Liver (tissue), 3 donors: ENCODE data around the gene MRPL30.
A peak's percentile ranks its signal among the peaks of the same experiment; 100 is the strongest.

Experiments used
- ATF3 ChIP-seq: IDR thresholded peaks from 2 replicates; pipeline ENCODE4 v1.6.1; 2016; ENCODE audit warnings: antibody characterized with exemption
- CTCF ChIP-seq: fragments of 150-350 bp; IDR thresholded peaks from 2 replicates; pipeline ENCODE4 v1.5.1; 2017; ENCODE audit warnings: improper control_type of control experiment, low read depth, low read length; ENCODE audit not compliant: missing input control
- FOXA1 ChIP-seq: IDR thresholded peaks from 2 replicates; pipeline ENCODE4 v1.6.1; 2016; ENCODE audit warnings: antibody characterized with exemption
- GABPA ChIP-seq, 2 donors: IDR thresholded peaks in 1 of 2; conservative IDR thresholded peaks in 1 of 2; 2 replicates each; pipeline ENCODE4 v1.6.1; 2016; ENCODE audit warnings: antibody characterized with exemption in 2 of 2, mild to moderate bottlenecking in 1 of 2, moderate library complexity in 1 of 2
- JUND ChIP-seq, 2 donors: IDR thresholded peaks; 2 replicates each; pipeline ENCODE4 v1.6.1; 2016; ENCODE audit warnings: antibody characterized with exemption in 2 of 2
- MAX ChIP-seq: IDR thresholded peaks from 2 replicates; pipeline ENCODE4 v1.6.1; 2016; ENCODE audit warnings: antibody characterized with exemption
- NR2F2 ChIP-seq: IDR thresholded peaks from 2 replicates; pipeline ENCODE4 v1.6.1; 2016; ENCODE audit warnings: antibody characterized with exemption
- RAD21 ChIP-seq, 2 donors: IDR thresholded peaks; 2 replicates each; pipeline ENCODE4 v1.6.1; 2016; ENCODE audit warnings: antibody characterized with exemption in 2 of 2, mild to moderate bottlenecking in 2 of 2
- RXRA ChIP-seq, 2 donors: IDR thresholded peaks; 2 replicates each; pipeline ENCODE4 v1.6.1; 2017 to 2018; ENCODE audit warnings: antibody characterized with exemption in 2 of 2, mild to moderate bottlenecking in 1 of 2
- TAF1 ChIP-seq: conservative IDR thresholded peaks from 2 replicates; pipeline ENCODE4 v1.6.1; 2016; ENCODE audit warnings: antibody characterized with exemption, mild to moderate bottlenecking
- YY1 ChIP-seq: IDR thresholded peaks from 2 replicates; pipeline ENCODE4 v1.6.1; 2016; ENCODE audit warnings: antibody characterized with exemption, mild to moderate bottlenecking
- donor health status: healthy.
- donor health status: healthy.

- peak; percentile 3 for TF ChIP-seq CTCF
- no peak for TF ChIP-seq TAF1
- peak; percentile 8 for TF ChIP-seq FOXA1
- TF ChIP-seq NR2F2 = peak; percentile 53
- peak; percentile 42 for TF ChIP-seq YY1
- peak in 1 of 2 donors; percentile 6 for TF ChIP-seq RAD21 (IDR thresholded peaks at IDR 0.05)
- TF ChIP-seq GABPA (IDR thresholded peaks at IDR 0.05 in 1 of 2, conservative IDR thresholded peaks at IDR 0.05 in 1 of 2) = peak; percentile 84 to 96
- peak; percentile 28 for TF ChIP-seq ATF3
- peak; percentile 56 to 67 for TF ChIP-seq JUND (IDR thresholded peaks at IDR 0.05)
- TF ChIP-seq MAX = peak; percentile 86
- TF ChIP-seq RXRA (IDR thresholded peaks at IDR 0.05) = peak; percentile 45 to 59
These were observed 26.1 kb upstream of the MRPL30 start, which contains the start of the genes LIPT1 and TSGA10 for GRCh38 chr2:99154643-99155536.
